Upper lobe of left lung (tissue), 6 donors: ENCODE measurements around the gene ENTHD1. TPM values are rescaled to one million over a fixed set of nuclear protein-coding genes. Genes with fewer than 3 reads are reported as not detected.

Experiments used
- ATAC-seq, 2 donors: fragments of 200-7000 bp; cut with Tn5 transposase; one replicate each; pipeline ENCODE4 v1.9.1; 2022; ENCODE audit warnings: mild to moderate bottlenecking in 2 of 2, moderate library complexity in 2 of 2; ENCODE audit not compliant: low FRiP score in 2 of 2
- DNase-seq, 2 donors: peaks; one replicate each; pipeline ENCODE4 v3.0.0-alpha.2; 2019 to 2020
- H3K27ac ChIP-seq, 4 donors: fragments of 200-600 bp; sonication (generic); one replicate each; pipeline ENCODE4 v1.5.1; 2016 to 2019
- H3K27me3 ChIP-seq, 4 donors: fragments of 200-600 bp; sonication (generic); one replicate each; pipeline ENCODE4 v1.5.1; 2017 to 2019
- H3K36me3 ChIP-seq, 4 donors: fragments of 200-600 bp; sonication (generic); one replicate each; pipeline ENCODE4 v1.5.1; 2016 to 2019
- H3K4me1 ChIP-seq, 4 donors: fragments of 200-600 bp; sonication (generic); one replicate each; pipeline ENCODE4 v1.5.1; 2018 to 2019
- H3K4me3 ChIP-seq, 4 donors: fragments of 200-600 bp; sonication (generic); one replicate each; pipeline ENCODE4 v1.5.1; 2017 to 2019; ENCODE audit warnings: mild to moderate bottlenecking in 2 of 4, moderate library complexity in 1 of 4
- H3K9me3 ChIP-seq, 4 donors: fragments of 200-600 bp; sonication (generic); one replicate each; pipeline ENCODE4 v1.5.1; 2018 to 2019
- CTCF ChIP-seq, 6 experiments: fragments of 450-650 bp in 4 of 6; fragments of 200-600 bp in 2 of 6; sonication (generic) in 2 of 6; IDR thresholded peaks; one replicate each; pipeline ENCODE4 v1.5.1; 2016 to 2019; ENCODE audit warnings: antibody characterized with exemption in 6 of 6
- EP300 ChIP-seq, 4 donors: sonication (generic); formaldehyde crosslinking; IDR thresholded peaks; one replicate each; pipeline ENCODE4 v1.5.1; 2017; ENCODE audit warnings: antibody characterized with exemption in 4 of 4, control low read depth in 2 of 4
- POLR2A ChIP-seq, 4 donors: fragments of 450-650 bp; IDR thresholded peaks; one replicate each; pipeline ENCODE4 v1.5.1; 2016 to 2017; ENCODE audit warnings: antibody characterized with exemption in 4 of 4, mild to moderate bottlenecking in 2 of 4
- POLR2AphosphoS5 ChIP-seq, 2 donors: sonication (generic); formaldehyde crosslinking; IDR thresholded peaks; one replicate each; pipeline ENCODE4 v1.5.1; 2017; ENCODE audit warnings: antibody characterized with exemption in 2 of 2
- WGBS, 2 donors: methylation state at CpG; one replicate each; pipeline ENCODE4 v1.1.5; 2017 to 2018; 5-methylcytosine and 5-hydroxymethylcytosine counted together
- total RNA-seq, 6 donors: library from RNA; depleted of rRNA in 4 of 6; stranded (reverse); fragments of >200 nt in 4 of 6; gene quantifications; one replicate each; pipeline versions ENCODE4 v1.1.0 to v1.2.1, GENCODE V29; 2016 to 2021
- donor health status: DM: no; HTN: no; CAD: no; lungs with moderate emphysema.
- donor health status: DM: no; HTN: yes; CAD: no; lungs with severe emphysema.

Gene ENTHD1
- total RNA-seq, 6 donors from 2014 or later = 0.09 TPM; not detected in 5

DNA sequence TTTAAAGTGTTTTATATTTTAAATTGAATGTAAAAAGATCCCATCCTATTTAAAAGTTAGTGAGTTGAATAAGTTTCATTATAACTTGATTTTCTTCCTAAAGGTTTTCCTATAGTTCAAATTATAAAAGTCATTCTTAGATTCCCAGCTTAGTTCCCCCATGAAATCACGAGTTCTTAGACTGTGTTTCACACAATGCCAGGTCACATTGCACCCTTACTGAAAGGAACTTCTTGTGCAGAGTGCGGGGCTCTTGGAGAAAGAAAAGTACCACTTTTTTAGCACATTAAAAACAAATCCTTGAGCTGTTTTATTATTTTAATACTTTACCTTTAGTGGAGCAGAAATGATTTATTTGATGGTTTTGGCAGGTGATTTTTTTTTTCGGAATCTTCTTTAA, 22.9 kb upstream of the ENTHD1 start:
- no peak for ATAC-seq
- no peak overlapping the region for H3K27ac ChIP-seq
- TF ChIP-seq POLR2A (IDR thresholded peaks at IDR 0.05) (no peak), CTCF (IDR thresholded peaks at IDR 0.05) (no peak), EP300 (IDR thresholded peaks at IDR 0.05) (no peak), POLR2AphosphoS5 (IDR thresholded peaks at IDR 0.05) (no peak)
- H3K4me3 ChIP-seq = no peak overlapping the region
- peaks cover 0 to 3% (median 0%) of the 10 kb centered on the region in 4 donors for H3K27me3 ChIP-seq
- no peaks in the 10 kb centered on the region for H3K9me3 ChIP-seq
- WGBS, 2 donors = 58 to 62% methylated on average over 3 of the region's 3 CpGs
- H3K36me3 ChIP-seq = no peaks in the 10 kb centered on the region
- H3K4me1 ChIP-seq = peaks cover 3 to 27% (median 14%) of the 10 kb centered on the region in 4 donors
- no peak for DNase-seq

GRCh38 chr22:39915295-39915726, 21.8 kb upstream of the ENTHD1 start:
- Histone ChIP-seq H3K4me1 (peaks cover 3 to 27% (median 14%) of the 10 kb centered on the region in 4 donors), H3K36me3 (no peaks in the 10 kb centered on the region), H3K27ac (no peak overlapping the region), H3K27me3 (peaks cover 0 to 3% (median 0%) of the 10 kb centered on the region in 4 donors), H3K4me3 (no peak overlapping the region), H3K9me3 (no peaks in the 10 kb centered on the region)
- no peak for DNase-seq
- TF ChIP-seq CTCF (IDR thresholded peaks at IDR 0.05) (no peak), EP300 (IDR thresholded peaks at IDR 0.05) (no peak), POLR2A (IDR thresholded peaks at IDR 0.05) (no peak), POLR2AphosphoS5 (IDR thresholded peaks at IDR 0.05) (no peak)
- no peak for ATAC-seq
- whole genome bisulfite sequencing, 2 donors = 39 to 51% methylated on average over 4 of the region's 4 CpGs

GRCh38 chr22:39914584-39914983, 21.0 kb upstream of the ENTHD1 start:
- no peak for ATAC-seq
- TF ChIP-seq CTCF (IDR thresholded peaks at IDR 0.05) (no peak), EP300 (IDR thresholded peaks at IDR 0.05) (no peak)
- Histone ChIP-seq H3K4me1 (peaks cover 3 to 27% (median 14%) of the 10 kb centered on the region in 4 donors), H3K27me3 (peaks cover 0 to 3% (median 0%) of the 10 kb centered on the region in 4 donors), H3K36me3 (no peaks in the 10 kb centered on the region), H3K4me3 (no peak overlapping the region), H3K27ac (no peak overlapping the region), H3K9me3 (no peaks in the 10 kb centered on the region)
- WGBS, 2 donors = 77 to 91% methylated on average over 9 of the region's 9 CpGs
- no peak for DNase-seq

DNA sequence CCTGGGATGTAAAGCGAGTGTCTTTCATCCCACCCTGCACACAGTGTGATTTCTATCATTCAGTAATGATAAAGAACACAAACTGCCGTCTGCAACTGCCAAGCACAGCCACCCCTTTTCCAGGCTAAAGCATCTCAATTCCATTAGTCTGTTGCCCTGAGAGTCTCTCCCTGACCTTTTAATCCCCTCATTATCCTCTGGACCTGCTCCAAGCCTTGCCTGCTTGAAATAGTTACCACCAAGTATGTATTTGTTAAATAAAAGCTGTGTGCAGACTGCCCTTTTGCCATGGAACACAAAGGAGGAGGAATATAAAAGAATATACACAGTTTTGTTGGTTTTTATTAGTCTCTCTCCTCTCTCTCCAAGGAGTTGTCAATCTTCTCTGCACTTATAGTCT, 20.3 kb upstream of the ENTHD1 start:
- TF ChIP-seq POLR2AphosphoS5 (IDR thresholded peaks at IDR 0.05) = no peak
- TF ChIP-seq CTCF (IDR thresholded peaks at IDR 0.05) = no peak
- TF ChIP-seq POLR2A (IDR thresholded peaks at IDR 0.05) = no peak
- TF ChIP-seq EP300 (IDR thresholded peaks at IDR 0.05) = no peak
- H3K27ac ChIP-seq = no peak overlapping the region
- H3K9me3 ChIP-seq = no peaks in the 10 kb centered on the region
- H3K4me3 ChIP-seq = no peak overlapping the region
- WGBS, 2 donors = 62 to 74% methylated on average over 2 of the region's 2 CpGs
- H3K36me3 ChIP-seq = no peaks in the 10 kb centered on the region
- ATAC-seq = no peak
- peaks cover 0 to 3% (median 0%) of the 10 kb centered on the region in 4 donors for H3K27me3 ChIP-seq
- peaks cover 3 to 27% (median 14%) of the 10 kb centered on the region in 4 donors for H3K4me1 ChIP-seq
- no peak for DNase-seq

DNA sequence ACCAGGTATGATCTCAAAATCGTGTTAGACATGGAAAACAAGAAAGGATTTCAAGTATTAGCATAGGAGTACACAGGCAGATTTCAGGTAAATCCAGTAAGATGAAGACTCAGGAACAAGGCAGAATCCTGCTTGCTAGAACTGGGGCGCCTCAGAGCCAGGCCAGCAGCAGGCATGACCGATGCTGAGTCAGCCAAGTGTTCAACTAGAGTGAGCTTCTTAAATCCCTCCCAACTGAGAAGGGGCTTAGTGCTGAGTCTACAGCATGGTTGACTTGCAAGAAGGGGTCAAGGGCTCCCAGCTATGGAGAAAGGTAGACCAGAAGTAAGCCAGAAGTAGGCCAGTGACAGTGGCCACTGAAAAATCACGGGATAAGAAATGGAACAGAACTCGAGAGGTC, 19.8 kb upstream of the ENTHD1 start:
- H3K36me3 ChIP-seq = no peaks in the 10 kb centered on the region
- TF ChIP-seq CTCF (IDR thresholded peaks at IDR 0.05) = no peak
- no peak for TF ChIP-seq EP300 (IDR thresholded peaks at IDR 0.05)
- TF ChIP-seq POLR2AphosphoS5 (IDR thresholded peaks at IDR 0.05) = no peak
- TF ChIP-seq POLR2A (IDR thresholded peaks at IDR 0.05) = no peak
- H3K27ac ChIP-seq = no peak overlapping the region
- no peak for DNase-seq
- peaks cover 3 to 25% (median 14%) of the 10 kb centered on the region in 4 donors for H3K4me1 ChIP-seq
- ATAC-seq = no peak
- H3K27me3 ChIP-seq = peaks cover 0 to 3% (median 0%) of the 10 kb centered on the region in 4 donors
- 83 to 84% methylated on average over 5 of the region's 5 CpGs for WGBS, 2 donors
- no peak overlapping the region for H3K4me3 ChIP-seq
- H3K9me3 ChIP-seq = no peaks in the 10 kb centered on the region
